ENCODE results near the gene ACP4. TPM values are rescaled to one million over a fixed set of nuclear protein-coding genes. Genes with fewer than 3 reads are reported as not detected.
A peak's percentile ranks its signal among the peaks of the same experiment; 100 is the strongest.

Gene ACP4

GRCh38 chr19:50844296-50844935 is 54.2 kb downstream of the ACP4 start:
- Histone ChIP-seq H3K9me3 (replicated peaks in 1 of 2; ENCODE audit: control insufficient read depth in 2 of 2, insufficient read depth in 1 of 2, low read depth in 1 of 2, low read length in 2 of 2) (peaks cover 0 to 2% of the 10 kb centered on the region in 2 donors), H2AK5ac (ENCODE audit: low read depth, low read length) (no peak overlapping the region), H3K4me1 (ENCODE audit: control insufficient read depth in 2 of 2, insufficient read depth in 1 of 2, low read depth in 1 of 2, low read length in 2 of 2) (no peaks in the 10 kb centered on the region), H3K9ac (ENCODE audit: low read depth, low read length, poor library complexity) (no peak overlapping the region), H3K4me3 (ENCODE audit: low read length in 2 of 2) (peak overlapping the region in 1 of 2 donors; percentile 11), H3K79me1 (ENCODE audit: low read depth, low read length) (no peaks in the 10 kb centered on the region), H3K4me2 (ENCODE audit: insufficient read depth, low read length, poor library complexity, severe bottlenecking) (no peak overlapping the region), H2BK5ac (ENCODE audit: low read length) (no peak overlapping the region), H3K27me3 (ENCODE audit: control insufficient read depth in 3 of 3, insufficient read depth in 3 of 3, low read depth in 1 of 3, low read length in 3 of 3) (peaks cover 0 to 4% (median 0%) of the 10 kb centered on the region in 3 experiments), H3K4ac (ENCODE audit: low read length) (no peak overlapping the region), H3K36me3 (replicated peaks in 1 of 2; ENCODE audit: control insufficient read depth in 2 of 2, insufficient read depth in 2 of 2, low read length in 2 of 2) (no peaks in the 10 kb centered on the region), H3K14ac (ENCODE audit: low read length) (no peak overlapping the region), H4K91ac (ENCODE audit: low read depth, low read length, poor library complexity) (no peak overlapping the region), H3K27ac (replicated peaks; ENCODE audit: low read length) (no peak overlapping the region), H3K23ac (ENCODE audit: low read depth, low read length, poor library complexity) (no peak overlapping the region), H2AFZ (ENCODE audit: low read length) (no peak overlapping the region), H2BK15ac (ENCODE audit: low read length) (no peak overlapping the region), H3K18ac (ENCODE audit: low read length) (no peak overlapping the region), H2BK12ac (ENCODE audit: low read length) (no peak overlapping the region), H4K8ac (ENCODE audit: low read depth, low read length) (no peak overlapping the region), H2BK120ac (ENCODE audit: low read depth, low read length) (no peak overlapping the region)
- no peak for DNase-seq (ENCODE audit: low spot score)
- WGBS, 2 donors (ENCODE audit: extremely low coverage in 2 of 2, insufficient read length in 2 of 2, insufficient replicate concordance in 1 of 2) = no CpG with 5 or more reads among the region's 8 CpGs

Small RNAs within 50 kb of the gene (small RNA-seq; reads per million reads assigned to genes)
- gene SNORD88A (ENCODE audit: insufficient read depth) (785 reads per million, percentile 99 among the genes with 10 or more reads in this experiment), gene SNORD88B (ENCODE audit: insufficient read depth) (not detected), gene SNORD88C (ENCODE audit: insufficient read depth) (not detected)

Data from neuronal stem cell (in vitro differentiated cells).